ENCODE results near the gene ACSS1.

The ACSS1 gene

GRCh38 chr20:24993337-24994185 lies 64.4 kb downstream of the ACSS1 start:
- DNase-seq (ENCODE audit: low read depth), result peak; percentile 69
- peak overlapping the region; percentile 89 for H3K4me3 ChIP-seq (replicated peaks; ENCODE audit: low read depth, low read length)
- peak; percentile 33 for TF ChIP-seq CTCF (IDR thresholded peaks at IDR 0.05; ENCODE audit: low read length, missing control alignments)

- peak; percentile 91 for DNase-seq (ENCODE audit: low read depth)
- TF ChIP-seq CTCF (IDR thresholded peaks at IDR 0.05; ENCODE audit: low read length, missing control alignments), result no peak
- peak within 1 kb of the TSS; percentile 89 for H3K4me3 ChIP-seq (replicated peaks; ENCODE audit: low read depth, low read length)
These were observed 65.3 kb downstream of the ACSS1 start, which contains the start of gene APMAP for GRCh38 chr20:24992487-24993205. Gene APMAP, minus strand, starts transcription at chr20:24992751. Its CDS starts 63 bp downstream, at chr20:24992688.

GRCh38 chr20:24991897-24992486 lies 65.9 kb downstream of the ACSS1 start:
- no peak for TF ChIP-seq CTCF (IDR thresholded peaks at IDR 0.05; ENCODE audit: low read length, missing control alignments)
- peak; percentile 14 for DNase-seq (ENCODE audit: low read depth)
- H3K4me3 ChIP-seq (replicated peaks; ENCODE audit: low read depth, low read length), result peak overlapping the region; percentile 89

GRCh38 chr20:24990810-24991252 lies 67.1 kb downstream of the ACSS1 start:
- TF ChIP-seq CTCF (IDR thresholded peaks at IDR 0.05; ENCODE audit: low read length, missing control alignments), result no peak
- H3K4me3 ChIP-seq (replicated peaks; ENCODE audit: low read depth, low read length), result no peak overlapping the region
- DNase-seq (ENCODE audit: low read depth), result no peak

- TF ChIP-seq CTCF (IDR thresholded peaks at IDR 0.05; ENCODE audit: low read length, missing control alignments), result no peak
- DNase-seq (ENCODE audit: low read depth), result no peak
- no peak overlapping the region for H3K4me3 ChIP-seq (replicated peaks; ENCODE audit: low read depth, low read length)
These were observed 68.8 kb downstream of the ACSS1 start for GRCh38 chr20:24989162-24989561.

GRCh38 chr20:24987873-24988835 lies 69.8 kb downstream of the ACSS1 start:
- TF ChIP-seq CTCF (IDR thresholded peaks at IDR 0.05; ENCODE audit: low read length, missing control alignments), result no peak
- DNase-seq (ENCODE audit: low read depth), result no peak
- H3K4me3 ChIP-seq (replicated peaks; ENCODE audit: low read depth, low read length), result no peak overlapping the region

All from fibroblast of pulmonary artery (primary cell).